SHP77 (cell line): ENCODE data around the gene FBXO47.
"Not testable (repeated sequence)": the region's sequence is repeated elsewhere in the genome, so short reads cannot be mapped to it uniquely, and the experiment has no call there.

ENCODE experiments used
- DNase-seq, 2 experiments: peaks; one replicate each; lab custom pipeline; 2025; lab: John Stamatoyannopoulos, UW

Gene FBXO47

DNA sequence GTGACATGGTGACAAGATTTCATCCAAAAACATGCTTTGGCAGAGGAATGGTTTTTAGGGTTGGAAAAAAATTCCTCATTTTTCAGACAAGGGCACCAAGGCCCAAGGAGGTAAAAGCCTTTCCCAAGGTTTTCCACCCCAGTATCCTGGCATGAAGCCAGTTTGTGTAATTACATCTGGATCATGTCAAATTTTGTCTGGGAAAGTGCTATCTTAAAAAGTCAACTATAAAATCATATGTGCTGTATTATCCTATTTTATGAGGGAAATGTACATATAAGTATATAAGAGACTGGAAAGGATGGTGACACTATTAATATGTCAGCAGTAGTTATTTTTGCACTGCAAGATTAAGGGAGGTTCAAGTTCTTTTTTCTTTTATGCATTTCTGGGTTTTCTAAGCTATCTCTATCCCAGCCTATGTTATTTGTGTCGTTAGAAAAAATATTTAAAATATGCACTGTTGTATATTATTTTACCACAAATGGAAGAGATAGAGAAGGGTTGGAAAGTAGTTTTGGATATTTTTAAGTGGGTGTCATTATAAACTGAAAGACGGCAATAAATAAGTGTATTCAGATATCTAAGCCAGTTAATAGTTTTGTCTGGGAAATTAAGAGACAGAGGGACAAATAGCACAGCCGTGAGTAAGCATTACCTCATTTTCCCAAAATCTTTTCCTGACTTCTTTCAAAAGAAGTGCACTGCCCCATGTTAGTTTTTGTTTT, 13.5 kb upstream of the FBXO47 start:
- no peak for DNase-seq

GRCh38 chr17:38978180-38978579, 11.0 kb upstream of the FBXO47 start:
- no peak for DNase-seq

DNA sequence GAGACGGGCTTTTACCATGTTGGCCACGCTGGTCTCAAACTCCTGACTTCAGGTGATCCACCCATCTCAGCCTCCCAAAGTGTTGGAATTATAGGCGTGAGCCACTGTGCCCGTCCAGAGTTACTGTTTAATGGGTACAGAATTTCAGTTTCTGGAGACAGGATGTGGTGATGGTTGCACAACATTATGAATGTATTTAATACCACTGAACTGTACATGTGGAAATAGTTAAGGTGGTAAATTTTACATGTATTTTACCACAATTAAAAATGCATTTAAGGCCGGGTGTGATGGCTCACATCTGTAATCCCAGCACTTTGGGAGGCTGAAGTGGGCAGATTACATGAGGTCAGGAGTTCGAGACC, 9.0 kb upstream of the FBXO47 start:
- DNase-seq, result not testable (repeated sequence)

DNA sequence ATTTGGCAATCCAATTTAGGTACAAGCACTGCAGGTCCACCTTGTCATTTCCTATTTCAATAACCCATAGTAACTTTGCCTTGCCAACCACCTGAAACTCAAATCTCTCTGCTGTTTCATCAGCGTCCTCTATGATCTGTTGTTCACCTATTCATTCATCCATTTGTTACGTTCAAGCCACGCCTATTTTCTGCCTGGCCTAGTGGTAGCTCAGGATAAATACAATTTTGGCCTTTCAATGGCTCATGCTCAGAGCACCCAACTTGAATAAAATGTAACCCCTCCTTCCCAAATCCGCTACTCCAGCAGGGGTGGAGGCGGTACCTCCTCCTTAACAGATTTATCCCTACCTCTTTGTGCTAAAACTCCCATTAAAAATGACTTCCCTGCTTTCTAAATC, 3.6 kb upstream of the FBXO47 start:
- DNase-seq, result no peak

DNA sequence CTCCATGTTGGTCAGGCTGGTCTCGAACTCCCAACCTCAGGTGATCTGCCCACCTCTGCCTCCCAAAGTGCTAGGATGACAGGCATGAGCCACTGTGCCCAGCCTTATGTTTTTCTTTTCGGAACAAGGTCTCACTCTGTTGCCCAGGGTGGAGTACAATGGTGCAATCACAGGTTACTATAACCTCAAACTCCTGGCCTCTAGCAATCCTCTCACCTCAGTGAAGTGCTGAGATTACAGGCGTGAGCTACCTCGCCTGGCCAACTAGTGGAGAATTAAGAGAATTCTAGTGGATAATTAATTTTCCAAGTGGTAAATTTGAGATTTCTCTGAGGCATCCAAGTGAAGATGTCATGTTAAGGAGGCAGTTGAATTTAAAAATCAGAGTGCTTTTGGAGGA, 2.9 kb upstream of the FBXO47 start:
- DNase-seq, result no peak

DNA sequence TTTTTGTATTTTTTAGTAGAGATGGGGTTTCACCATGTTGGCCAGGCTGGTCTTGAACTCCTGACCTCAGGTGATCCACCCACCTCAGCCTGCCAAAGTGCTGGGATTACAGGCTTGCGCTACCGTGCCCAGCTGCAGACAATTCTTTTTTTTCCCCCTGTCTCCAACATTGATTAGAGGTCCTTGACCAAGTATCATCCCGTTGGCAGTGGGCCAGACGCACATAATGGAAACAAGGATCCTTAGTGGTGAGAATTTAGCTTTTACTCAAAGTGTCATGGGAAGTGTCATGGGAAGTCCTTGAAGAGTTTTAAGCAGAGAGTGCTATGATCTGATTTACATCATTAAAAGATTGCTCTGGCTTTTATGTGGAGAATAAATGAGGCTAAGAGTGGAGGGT, 2.1 kb upstream of the FBXO47 start:
- no peak for DNase-seq

DNA sequence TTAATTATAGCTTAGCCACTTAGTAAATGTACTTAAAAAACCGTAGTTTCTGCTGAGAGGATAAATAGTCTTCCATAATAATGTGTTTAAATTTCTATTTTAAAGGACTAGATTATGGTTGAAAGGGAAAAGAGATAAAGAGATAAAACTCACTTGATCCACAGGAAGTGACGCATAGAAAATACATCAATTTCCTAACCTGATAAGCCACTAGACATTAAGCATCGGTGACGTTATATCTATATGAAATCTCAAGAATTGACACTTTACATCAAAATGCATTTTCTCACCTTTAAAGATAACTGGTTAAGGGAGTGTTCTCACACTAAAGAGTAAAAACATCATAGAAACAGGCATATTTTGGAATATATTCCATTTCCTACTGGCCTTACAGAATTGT, 5.8 kb downstream of the FBXO47 start:
- DNase-seq, result no peak

- no peak for DNase-seq
These were observed 6.8 kb downstream of the FBXO47 start for GRCh38 chr17:38960402-38960801.

- DNase-seq, result no peak
These were observed 7.7 kb downstream of the FBXO47 start for GRCh38 chr17:38959508-38959907.

- DNase-seq, result no peak
These were observed 8.4 kb downstream of the FBXO47 start for GRCh38 chr17:38958756-38959155.

- DNase-seq, result no peak
These were observed 8.9 kb downstream of the FBXO47 start for GRCh38 chr17:38958326-38958725.

DNA sequence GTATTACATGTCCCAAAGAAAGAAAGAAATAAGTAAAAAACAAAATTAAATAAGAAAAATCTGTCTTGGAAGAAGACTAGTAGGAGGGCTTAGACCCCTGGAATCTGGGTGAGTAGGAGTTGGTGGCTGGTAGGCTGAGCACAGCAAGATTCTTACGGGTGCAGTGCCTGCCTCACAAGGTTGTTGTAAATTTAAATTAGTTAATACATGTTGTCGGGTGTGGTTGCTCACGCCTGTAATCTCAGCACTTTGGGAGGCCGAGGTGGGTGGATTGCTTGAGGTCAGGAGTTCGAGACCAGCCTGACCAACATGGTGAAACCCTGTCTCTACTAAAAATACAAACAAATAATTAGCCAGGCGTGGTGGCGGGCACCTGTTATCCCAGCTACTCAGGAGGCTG, 13.4 kb downstream of the FBXO47 start:
- DNase-seq, result not testable (repeated sequence)

GRCh38 chr17:38947189-38947588, 20.0 kb downstream of the FBXO47 start:
- DNase-seq, result no peak

GRCh38 chr17:38943607-38944006, 23.6 kb downstream of the FBXO47 start:
- no peak for DNase-seq

- DNase-seq, result no peak
These were observed 24.4 kb downstream of the FBXO47 start for GRCh38 chr17:38942696-38943334.

DNA sequence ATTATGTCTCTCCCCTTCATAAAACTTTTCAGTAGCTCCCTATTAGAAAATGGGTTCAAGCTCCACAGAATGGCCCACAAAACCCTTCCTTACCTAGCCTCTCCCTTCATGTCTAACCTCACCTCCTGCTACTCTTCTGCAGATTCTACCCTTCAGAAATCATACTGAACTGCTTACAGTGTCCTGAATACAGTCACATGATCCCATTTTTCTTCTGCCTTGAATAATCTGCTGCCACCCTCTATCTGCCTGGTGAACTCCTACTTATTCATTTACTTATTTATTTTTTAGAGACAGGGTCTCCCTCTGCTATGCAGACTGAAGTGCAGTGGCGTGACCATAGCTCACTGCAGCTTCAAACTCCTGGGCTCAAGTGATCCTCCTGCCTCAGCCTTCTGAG, 26.8 kb downstream of the FBXO47 start:
- DNase-seq, result no peak

- no peak for DNase-seq
These were observed 27.2 kb downstream of the FBXO47 start for GRCh38 chr17:38939987-38940386.

GRCh38 chr17:38933962-38934361, 33.2 kb downstream of the FBXO47 start:
- not testable (repeated sequence) for DNase-seq

DNA sequence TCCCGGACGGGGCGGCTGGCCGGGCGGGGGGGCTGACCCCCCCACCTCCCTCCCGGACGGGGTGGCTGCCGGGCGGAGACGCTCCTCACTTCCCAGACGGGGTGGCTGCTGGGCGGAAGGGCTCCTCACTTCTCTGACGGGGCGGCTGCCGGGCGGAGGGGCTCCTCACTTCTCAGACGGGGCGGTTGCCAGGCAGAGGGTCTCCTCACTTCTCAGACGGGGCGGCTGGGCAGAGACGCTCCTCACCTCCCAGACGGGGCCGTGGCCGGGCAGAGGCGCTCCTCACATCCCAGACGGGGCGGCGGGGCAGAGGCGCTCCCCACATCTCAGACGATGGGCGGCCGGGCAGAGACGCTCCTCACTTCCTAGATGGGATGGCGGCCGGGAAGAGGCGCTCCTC, 36.4 kb downstream of the FBXO47 start:
- not testable (repeated sequence) for DNase-seq

GRCh38 chr17:38926293-38927070, 40.7 kb downstream of the FBXO47 start:
- DNase-seq, result no peak

- DNase-seq, result no peak
These were observed 41.8 kb downstream of the FBXO47 start, which contains the start of gene LASP1NB for GRCh38 chr17:38925263-38925995. Gene LASP1NB (plus strand): TSS chr17:38925614.

DNA sequence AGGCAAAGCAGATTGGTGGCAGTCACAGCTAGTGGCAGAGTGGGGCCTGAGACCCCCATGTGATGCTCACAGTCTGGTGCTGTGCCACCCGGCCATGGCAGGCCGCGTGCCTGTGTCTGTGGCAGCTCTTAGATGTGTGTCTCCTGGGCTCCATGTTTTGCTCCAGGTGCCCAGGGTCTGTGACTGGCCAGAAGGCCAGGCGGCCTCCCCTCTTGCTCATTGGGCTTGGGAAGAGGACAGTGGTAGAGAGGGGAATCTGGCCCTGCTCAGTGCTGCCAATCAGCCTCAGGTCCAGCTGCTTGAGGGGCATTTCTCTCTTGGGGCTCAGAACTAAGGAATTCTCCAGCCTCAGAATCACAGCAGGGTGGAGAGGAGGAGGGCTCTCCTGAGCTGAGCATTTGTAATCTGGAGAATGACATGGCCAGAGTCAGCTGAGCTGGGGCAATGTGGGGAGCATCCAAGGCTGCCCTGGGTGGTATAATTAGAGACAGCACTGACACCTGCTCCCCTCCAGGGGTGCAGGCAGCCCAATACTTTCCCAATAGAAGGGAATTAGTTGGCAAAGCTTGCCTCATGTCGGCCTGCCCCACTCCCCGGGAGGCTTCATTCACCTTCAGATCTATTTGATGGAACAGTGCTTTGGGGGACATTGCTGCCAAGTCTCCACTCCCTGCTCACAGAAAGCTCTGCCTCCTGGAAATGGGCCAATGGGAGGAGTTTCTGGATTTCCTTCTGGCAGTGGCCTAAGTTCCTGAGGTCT, 44.5 kb downstream of the FBXO47 start:
- DNase-seq, result no peak
